ENCODE data around the gene NOTO.
"Not testable (repeated sequence)": the region's sequence is repeated elsewhere in the genome, so short reads cannot be mapped to it uniquely, and the experiment has no call there.

Gene NOTO

GRCh38 chr2:73197579-73197978 lies 4.8 kb upstream of the NOTO start:
- Histone ChIP-seq H3K23ac (ENCODE audit: low read length in 2 of 2) (no peak overlapping the region), H3K4ac (ENCODE audit: low read depth in 1 of 2, low read length in 2 of 2) (no peak overlapping the region), H3K14ac (ENCODE audit: low read length in 2 of 2) (no peak overlapping the region), H2AFZ (ENCODE audit: low read depth, low read length) (no peak overlapping the region), H3K9ac (ENCODE audit: low read length) (no peak overlapping the region), H2AK5ac (ENCODE audit: low read length, severe bottlenecking) (no peak overlapping the region), H3K4me2 (ENCODE audit: low read length, poor library complexity, severe bottlenecking) (no peak overlapping the region), H3K4me3 (ENCODE audit: insufficient read depth in 1 of 2, low read depth in 1 of 2, low read length in 2 of 2) (no peak overlapping the region), H3K36me3 (ENCODE audit: control insufficient read depth in 1 of 2, insufficient read depth in 2 of 2, low read depth in 1 of 2, low read length in 2 of 2) (no peaks in the 10 kb centered on the region), H2BK120ac (ENCODE audit: low read depth, low read length) (no peak overlapping the region), H3K9me3 (ENCODE audit: control insufficient read depth, low read length) (no peaks in the 10 kb centered on the region), H4K91ac (ENCODE audit: low read length) (no peak overlapping the region), H4K8ac (ENCODE audit: low read length) (no peak overlapping the region), H3K27me3 (ENCODE audit: control insufficient read depth in 1 of 2, insufficient read depth in 1 of 2, low read length in 2 of 2) (peaks cover 45 to 53% of the 10 kb centered on the region in 2 experiments), H2BK5ac (ENCODE audit: low read depth, low read length, poor library complexity, severe bottlenecking) (no peak overlapping the region), H2BK12ac (ENCODE audit: low read length in 2 of 2) (no peak overlapping the region), H3K79me1 (replicated peaks; ENCODE audit: low read length, poor library complexity, severe bottlenecking) (no peaks in the 10 kb centered on the region), H2BK15ac (ENCODE audit: low read depth, poor library complexity, severe bottlenecking) (no peak overlapping the region), H3K18ac (ENCODE audit: low read depth in 1 of 2, low read length in 2 of 2) (no peak overlapping the region), H3K27ac (ENCODE audit: low read length, poor library complexity, severe bottlenecking) (no peak overlapping the region), H3K4me1 (ENCODE audit: control insufficient read depth, insufficient read depth, low read depth, low read length) (peaks cover 6% of the 10 kb centered on the region)
- no peak for DNase-seq

GRCh38 chr2:73200281-73200680 lies 2.1 kb upstream of the NOTO start:
- Histone ChIP-seq H3K4me1 (ENCODE audit: control insufficient read depth, insufficient read depth, low read depth, low read length) (peaks cover 13% of the 10 kb centered on the region), H3K27me3 (ENCODE audit: control insufficient read depth in 1 of 2, insufficient read depth in 1 of 2, low read length in 2 of 2) (peaks cover 68 to 75% of the 10 kb centered on the region in 2 experiments)
- H3K27ac ChIP-seq (ENCODE audit: low read length, poor library complexity, severe bottlenecking); H4K91ac ChIP-seq (ENCODE audit: low read length); DNase-seq; H2BK15ac ChIP-seq (ENCODE audit: low read depth, poor library complexity, severe bottlenecking); H3K9ac ChIP-seq (ENCODE audit: low read length); H3K9me3 ChIP-seq (ENCODE audit: control insufficient read depth, low read length); H3K23ac ChIP-seq (ENCODE audit: low read length in 2 of 2); H2AFZ ChIP-seq (ENCODE audit: low read depth, low read length); H4K8ac ChIP-seq (ENCODE audit: low read length); H3K14ac ChIP-seq (ENCODE audit: low read length in 2 of 2); H3K4me3 ChIP-seq (ENCODE audit: insufficient read depth in 1 of 2, low read depth in 1 of 2, low read length in 2 of 2); H2BK12ac ChIP-seq (ENCODE audit: low read length in 2 of 2); H3K4ac ChIP-seq (ENCODE audit: low read depth in 1 of 2, low read length in 2 of 2); H3K18ac ChIP-seq (ENCODE audit: low read depth in 1 of 2, low read length in 2 of 2); H3K36me3 ChIP-seq (ENCODE audit: control insufficient read depth in 1 of 2, insufficient read depth in 2 of 2, low read depth in 1 of 2, low read length in 2 of 2); H3K79me1 ChIP-seq (replicated peaks; ENCODE audit: low read length, poor library complexity, severe bottlenecking); H2BK5ac ChIP-seq (ENCODE audit: low read depth, low read length, poor library complexity, severe bottlenecking); H2BK120ac ChIP-seq (ENCODE audit: low read depth, low read length); H2AK5ac ChIP-seq (ENCODE audit: low read length, severe bottlenecking); H3K4me2 ChIP-seq (ENCODE audit: low read length, poor library complexity, severe bottlenecking): not testable (repeated sequence)
- 89% methylated on average over 9 of the region's 10 CpGs for WGBS

- no peak overlapping the region for H3K9ac ChIP-seq (ENCODE audit: low read length)
- no peak overlapping the region for H2BK5ac ChIP-seq (ENCODE audit: low read depth, low read length, poor library complexity, severe bottlenecking)
- H3K4me1 ChIP-seq (ENCODE audit: control insufficient read depth, insufficient read depth, low read depth, low read length): peaks cover 13% of the 10 kb centered on the region
- no peak overlapping the region for H4K91ac ChIP-seq (ENCODE audit: low read length)
- H2BK120ac ChIP-seq (ENCODE audit: low read depth, low read length): no peak overlapping the region
- no peak overlapping the region for H4K8ac ChIP-seq (ENCODE audit: low read length)
- no peaks in the 10 kb centered on the region for H3K36me3 ChIP-seq (ENCODE audit: control insufficient read depth in 1 of 2, insufficient read depth in 2 of 2, low read depth in 1 of 2, low read length in 2 of 2)
- H3K27ac ChIP-seq (ENCODE audit: low read length, poor library complexity, severe bottlenecking): no peak overlapping the region
- WGBS: 8% methylated on average over 39 of the region's 44 CpGs
- no peak overlapping the region for H3K4ac ChIP-seq (ENCODE audit: low read depth in 1 of 2, low read length in 2 of 2)
- no peak overlapping the region for H2BK15ac ChIP-seq (ENCODE audit: low read depth, poor library complexity, severe bottlenecking)
- H3K4me3 ChIP-seq (ENCODE audit: insufficient read depth in 1 of 2, low read depth in 1 of 2, low read length in 2 of 2): peak overlapping the region in 1 of 2 experiments; percentile 38
- H3K79me1 ChIP-seq (replicated peaks; ENCODE audit: low read length, poor library complexity, severe bottlenecking): no peaks in the 10 kb centered on the region
- no peak overlapping the region for H3K18ac ChIP-seq (ENCODE audit: low read depth in 1 of 2, low read length in 2 of 2)
- no peak overlapping the region for H3K4me2 ChIP-seq (ENCODE audit: low read length, poor library complexity, severe bottlenecking)
- no peak overlapping the region for H2AK5ac ChIP-seq (ENCODE audit: low read length, severe bottlenecking)
- peak; percentile 11 for DNase-seq
- peaks cover 67 to 80% of the 10 kb centered on the region in 2 experiments for H3K27me3 ChIP-seq (ENCODE audit: control insufficient read depth in 1 of 2, insufficient read depth in 1 of 2, low read length in 2 of 2)
- H2BK12ac ChIP-seq (ENCODE audit: low read length in 2 of 2): no peak overlapping the region
- H3K23ac ChIP-seq (ENCODE audit: low read length in 2 of 2): peak overlapping the region in 1 of 2 experiments; percentile 89
- no peak overlapping the region for H2AFZ ChIP-seq (ENCODE audit: low read depth, low read length)
- no peak overlapping the region for H3K14ac ChIP-seq (ENCODE audit: low read length in 2 of 2)
- H3K9me3 ChIP-seq (ENCODE audit: control insufficient read depth, low read length): no peaks in the 10 kb centered on the region
These were observed 794 bp downstream of the NOTO start for GRCh38 chr2:73203055-73203681.

GRCh38 chr2:73205611-73206010 lies 3.2 kb downstream of the NOTO start:
- Histone ChIP-seq H4K91ac (ENCODE audit: low read length) (no peak overlapping the region), H3K23ac (ENCODE audit: low read length in 2 of 2) (no peak overlapping the region), H4K8ac (ENCODE audit: low read length) (no peak overlapping the region), H3K9ac (ENCODE audit: low read length) (no peak overlapping the region), H3K79me1 (replicated peaks; ENCODE audit: low read length, poor library complexity, severe bottlenecking) (no peaks in the 10 kb centered on the region), H3K4me2 (ENCODE audit: low read length, poor library complexity, severe bottlenecking) (no peak overlapping the region), H2BK15ac (ENCODE audit: low read depth, poor library complexity, severe bottlenecking) (no peak overlapping the region), H3K9me3 (ENCODE audit: control insufficient read depth, low read length) (no peaks in the 10 kb centered on the region), H3K36me3 (ENCODE audit: control insufficient read depth in 1 of 2, insufficient read depth in 2 of 2, low read depth in 1 of 2, low read length in 2 of 2) (no peaks in the 10 kb centered on the region), H3K18ac (ENCODE audit: low read depth in 1 of 2, low read length in 2 of 2) (no peak overlapping the region), H3K27ac (ENCODE audit: low read length, poor library complexity, severe bottlenecking) (no peak overlapping the region), H2BK120ac (ENCODE audit: low read depth, low read length) (no peak overlapping the region), H2AK5ac (ENCODE audit: low read length, severe bottlenecking) (no peak overlapping the region), H3K4me3 (ENCODE audit: insufficient read depth in 1 of 2, low read depth in 1 of 2, low read length in 2 of 2) (no peak overlapping the region), H2BK5ac (ENCODE audit: low read depth, low read length, poor library complexity, severe bottlenecking) (no peak overlapping the region), H2AFZ (ENCODE audit: low read depth, low read length) (no peak overlapping the region), H3K27me3 (ENCODE audit: control insufficient read depth in 1 of 2, insufficient read depth in 1 of 2, low read length in 2 of 2) (peaks cover 65 to 70% of the 10 kb centered on the region in 2 experiments), H3K4ac (ENCODE audit: low read depth in 1 of 2, low read length in 2 of 2) (no peak overlapping the region), H3K14ac (ENCODE audit: low read length in 2 of 2) (no peak overlapping the region), H3K4me1 (ENCODE audit: control insufficient read depth, insufficient read depth, low read depth, low read length) (peaks cover 13% of the 10 kb centered on the region), H2BK12ac (ENCODE audit: low read length in 2 of 2) (no peak overlapping the region)
- no peak for DNase-seq
- WGBS: 84% methylated on average over 6 of the region's 6 CpGs
